KMS-11 (cell line): ENCODE results near the gene B4GALT3.

Experiments
- H2AFZ ChIP-seq: fragments of 200-600 bp; sonication (generic); 2 replicates; pipeline ENCODE4 v1.6.1; 2016; ENCODE audit warnings: antibody characterized with exemption, mixed run types, low read depth
- H3K27ac ChIP-seq: fragments of 200-600 bp; sonication (generic); 2 replicates; pipeline ENCODE4 v1.6.1; 2016; ENCODE audit warnings: mild to moderate bottlenecking, mixed run types
- H3K27me3 ChIP-seq: fragments of 200-600 bp; sonication (generic); 2 replicates; pipeline ENCODE4 v1.6.1; 2017; ENCODE audit warnings: mild to moderate bottlenecking, low read depth, mixed run types, moderate library complexity; ENCODE audit not compliant: insufficient read depth
- H3K36me3 ChIP-seq: fragments of 200-600 bp; sonication (generic); 2 replicates; pipeline ENCODE4 v1.6.1; 2017; ENCODE audit warnings: mild to moderate bottlenecking, mixed run types; ENCODE audit not compliant: insufficient read depth
- H3K4me1 ChIP-seq: fragments of 200-600 bp; sonication (generic); 2 replicates; pipeline ENCODE4 v1.6.1; 2016; ENCODE audit warnings: mild to moderate bottlenecking, low read depth, mixed run types; ENCODE audit not compliant: poor library complexity, severe bottlenecking
- H3K4me2 ChIP-seq: fragments of 200-600 bp; sonication (generic); 2 replicates; pipeline ENCODE4 v1.7.0; 2016; ENCODE audit warnings: mild to moderate bottlenecking, mixed run types
- H3K4me3 ChIP-seq: fragments of 200-600 bp; sonication (generic); IDR thresholded peaks from 2 replicates; pipeline ENCODE4 v1.6.1; 2017; ENCODE audit warnings: low read depth, low read length, mixed read lengths; ENCODE audit not compliant: insufficient read depth
- H3K79me2 ChIP-seq: fragments of 200-600 bp; sonication (generic); 2 replicates; pipeline ENCODE4 v1.6.1; 2016; ENCODE audit warnings: low read depth, mixed run types; ENCODE audit not compliant: insufficient read depth
- H3K9ac ChIP-seq: fragments of 200-600 bp; sonication (generic); 2 replicates; pipeline ENCODE4 v1.6.1; 2016; ENCODE audit warnings: mild to moderate bottlenecking, mixed run types
- H4K20me1 ChIP-seq: fragments of 200-600 bp; sonication (generic); 2 replicates; pipeline ENCODE4 v1.6.1; 2016; ENCODE audit warnings: mild to moderate bottlenecking, mixed run types; ENCODE audit not compliant: insufficient read depth
- CTCF ChIP-seq: fragments of 200-600 bp; sonication (generic); conservative IDR thresholded peaks from 2 replicates; pipeline ENCODE4 v1.6.1; 2017; ENCODE audit warnings: low read depth, mild to moderate bottlenecking, antibody characterized with exemption, low read length, moderate library complexity, mixed read lengths

B4GALT3 gene

DNA sequence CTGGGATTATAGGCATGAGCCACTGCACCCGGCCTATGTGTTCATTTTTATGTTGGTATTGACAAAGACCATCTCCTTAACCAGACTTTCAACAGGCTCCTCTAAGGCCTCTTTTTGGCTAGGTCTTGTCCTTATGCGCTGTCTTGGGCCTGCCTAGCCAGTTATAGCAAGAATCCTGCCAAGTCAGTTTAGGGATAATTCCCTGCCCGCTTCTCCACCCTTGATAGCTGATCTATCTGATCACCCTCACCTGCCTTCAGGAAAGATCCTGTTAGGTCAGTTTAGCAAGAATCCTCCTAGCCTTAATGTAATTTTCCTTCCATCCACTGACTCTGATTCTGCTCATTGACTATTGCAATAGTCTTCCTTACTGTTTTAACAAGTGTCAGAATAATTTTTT, 2.4 kb upstream of the B4GALT3 start:
- Histone ChIP-seq H3K9ac (no peak overlapping the region), H4K20me1 (no peaks in the 10 kb centered on the region), H3K27me3 (no peaks in the 10 kb centered on the region), H2AFZ (no peak overlapping the region), H3K4me1 (peaks cover 74% of the 10 kb centered on the region), H3K4me3 (no peak overlapping the region), H3K4me2 (no peak overlapping the region), H3K79me2 (peaks cover 26% of the 10 kb centered on the region), H3K27ac (no peak overlapping the region), H3K36me3 (peaks cover 2% of the 10 kb centered on the region; the same call in 1 of the 2 replicates)
- TF ChIP-seq CTCF, result no peak

DNA sequence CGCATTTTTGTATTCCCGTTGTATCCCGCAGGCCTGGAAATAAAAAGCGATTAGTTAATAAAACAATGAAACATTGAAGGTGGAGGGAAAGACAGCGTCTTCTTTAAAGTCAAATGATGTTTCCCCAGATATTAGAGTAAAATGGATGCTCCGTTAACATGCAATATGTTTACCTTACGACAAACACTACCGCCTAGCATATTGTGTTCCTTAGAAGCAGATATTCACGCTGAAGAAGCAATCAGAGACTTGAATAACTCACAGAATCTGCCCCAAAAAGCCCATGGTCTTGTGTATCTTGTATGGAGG, 583 bp upstream of the B4GALT3 start:
- peak overlapping the region; percentile 74; the same call in 1 of the 2 replicates for H3K9ac ChIP-seq

DNA sequence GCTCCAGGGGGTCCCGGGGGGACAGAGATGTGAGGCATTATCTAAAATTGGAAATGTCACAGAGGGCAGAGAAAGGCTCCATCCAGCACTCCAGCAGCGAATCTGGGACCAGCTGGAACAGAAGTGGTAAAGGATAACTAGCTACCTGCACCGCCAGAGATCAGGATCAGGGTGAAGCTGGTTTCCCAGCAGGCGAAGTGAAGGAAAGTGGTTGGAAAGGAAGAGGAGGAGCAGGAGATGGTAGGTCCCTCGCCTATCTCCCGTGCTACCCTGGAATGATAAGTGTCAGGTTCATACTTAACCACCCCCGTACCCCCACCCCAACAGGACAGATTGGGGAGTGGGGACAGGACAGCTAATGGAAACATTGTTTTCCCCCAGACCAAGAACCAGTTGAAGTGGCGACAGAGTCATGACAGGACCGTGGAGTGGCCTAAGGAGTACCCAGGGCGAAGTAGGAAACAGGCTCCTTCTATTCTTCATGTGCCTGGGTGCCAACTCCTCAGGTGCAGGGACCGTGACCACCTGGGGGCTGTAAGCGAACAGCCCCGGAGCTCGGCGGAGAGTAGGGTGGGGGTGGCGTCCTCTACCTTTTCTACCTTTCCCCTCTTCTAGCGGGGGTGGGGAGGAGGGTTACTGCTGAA, 717 bp downstream of the B4GALT3 start:
- Histone ChIP-seq H2AFZ (peak overlapping the region; percentile 63; the same call in 1 of the 2 replicates), H3K4me3 (peak overlapping the region; percentile 100), H3K27ac (peak overlapping the region; percentile 73), H4K20me1 (no peaks in the 10 kb centered on the region), H3K9ac (peak overlapping the region; percentile 74), H3K79me2 (peaks cover 40% of the 10 kb centered on the region), H3K36me3 (peaks cover 23% of the 10 kb centered on the region; the same call in 1 of the 2 replicates), H3K4me1 (peaks cover 68% of the 10 kb centered on the region), H3K27me3 (no peaks in the 10 kb centered on the region), H3K4me2 (peak overlapping the region; percentile 95)
- TF ChIP-seq CTCF, result no peak

More for the DNA sequence above, 583 bp upstream of the B4GALT3 start:
- Histone ChIP-seq H3K4me3 (peak overlapping the region; percentile 100), H3K27ac (peak overlapping the region; percentile 73), H3K4me1 (peaks cover 72% of the 10 kb centered on the region), H3K27me3 (no peaks in the 10 kb centered on the region), H3K79me2 (peaks cover 33% of the 10 kb centered on the region), H3K4me2 (peak overlapping the region; percentile 95), H3K36me3 (peaks cover 17% of the 10 kb centered on the region; the same call in 1 of the 2 replicates), H2AFZ (peak overlapping the region; percentile 63), H4K20me1 (no peaks in the 10 kb centered on the region)
- peak; percentile 76; the same call in 1 of the 2 replicates for TF ChIP-seq CTCF

GRCh38 chr1:161175771-161176453, 1.4 kb downstream of the B4GALT3 start:
- Histone ChIP-seq H3K36me3 (peaks cover 29% of the 10 kb centered on the region; the same call in 1 of the 2 replicates), H3K4me3 (peak overlapping the region; percentile 100), H3K9ac (peak overlapping the region; percentile 74; the same call in 1 of the 2 replicates), H3K27ac (peak overlapping the region; percentile 73), H3K4me2 (peak overlapping the region; percentile 95), H3K4me1 (peaks cover 65% of the 10 kb centered on the region), H3K79me2 (peaks cover 40% of the 10 kb centered on the region), H4K20me1 (no peaks in the 10 kb centered on the region), H2AFZ (no peak overlapping the region), H3K27me3 (no peaks in the 10 kb centered on the region)
- no peak for TF ChIP-seq CTCF
